Endothelial cell of umbilical vein (primary cell): ENCODE results near the gene CRY2. TPM values are rescaled to one million over a fixed set of nuclear protein-coding genes. Genes with fewer than 3 reads are reported as not detected.

ENCODE experiments used
- BruUV-seq: library from RNA; stranded (reverse); fragments of 400-500 nt; replicated peaks from 2 replicates; lab custom pipeline; 2021; lab: Mats Ljungman, UMichigan
- CTCF ChIA-PET: fragments of 300-600, 350-600 bp; sonication (Branson Sonifier 250); formaldehyde crosslinking; loops from one replicate; lab custom pipeline; 2021; ENCODE audit warnings: antibody characterized with exemption, inconsistent platforms; lab: Charles Lee
- POLR2A ChIA-PET: fragments of 300-600, 350-600 bp; sonication (Branson Sonifier 250); formaldehyde crosslinking; loops from one replicate; lab custom pipeline; 2021; ENCODE audit warnings: antibody characterized with exemption, inconsistent platforms; lab: Charles Lee
- DNase-seq: peaks from one replicate; pipeline ENCODE4 v3.0.0-alpha.2; 2011; ENCODE audit warnings: low read depth, low spot score
- FAIRE-seq: peaks from 2 replicates; lab custom pipeline; 2011; peaks lifted over from hg19 to GRCh38; lab: Jason Lieb, UNC
- H2AFZ ChIP-seq: 2 replicates; pipeline ENCODE4 v1.6.0; 2012; ENCODE audit warnings: low read depth, low read length, control low read depth, inconsistent platforms
- H3K27ac ChIP-seq: 2 replicates; pipeline ENCODE4 v1.5.1; 2011; ENCODE audit warnings: low read depth, mild to moderate bottlenecking, control low read depth, low read length, moderate library complexity; ENCODE audit not compliant: insufficient read depth
- H3K27me3 ChIP-seq, 2 experiments: 2 replicates each; pipeline versions ENCODE4 v1.6.0 to v1.6.1; 2011; ENCODE audit warnings: low read length in 2 of 2, mixed read lengths in 1 of 2; ENCODE audit not compliant: control insufficient read depth in 2 of 2, insufficient read depth in 2 of 2
- H3K36me3 ChIP-seq, 2 experiments: 2 replicates in 1 of 2; 3 replicates in 1 of 2; pipeline ENCODE4 v1.5.1; 2011; ENCODE audit warnings: low read length in 2 of 2, mild to moderate bottlenecking in 1 of 2, moderate library complexity in 1 of 2; ENCODE audit not compliant: control insufficient read depth in 2 of 2, insufficient read depth in 2 of 2; ENCODE audit errors: extremely low read depth in 1 of 2
- H3K4me1 ChIP-seq: 3 replicates; pipeline ENCODE4 v1.5.1; 2011; ENCODE audit warnings: mild to moderate bottlenecking, low read length; ENCODE audit not compliant: control insufficient read depth, insufficient read depth; ENCODE audit errors: extremely low read depth
- H3K4me2 ChIP-seq: 2 replicates; pipeline ENCODE4 v1.6.1; 2011; ENCODE audit warnings: low read length, control low read depth, mixed read lengths; ENCODE audit not compliant: insufficient read depth
- H3K4me3 ChIP-seq, 3 experiments: fragments of 200-600 bp in 1 of 3; sonication (generic), shearing (Covaris generic) in 1 of 3; replicated peaks in 1 of 3; 2 replicates each; pipeline ENCODE4 v1.5.1; 2011 to 2016; ENCODE audit warnings: control low read depth in 3 of 3, low read length in 3 of 3, mild to moderate bottlenecking in 2 of 3, inconsistent platforms in 1 of 3, low read depth in 1 of 3, moderate library complexity in 1 of 3; ENCODE audit not compliant: insufficient read depth in 1 of 3
- H3K79me2 ChIP-seq: 2 replicates; pipeline ENCODE4 v1.6.0; 2012; ENCODE audit warnings: low read length, inconsistent platforms; ENCODE audit not compliant: control insufficient read depth, insufficient read depth
- H3K9ac ChIP-seq: replicated peaks from 2 replicates; pipeline ENCODE3; 2011; ENCODE audit warnings: low read length, control low read depth; ENCODE audit not compliant: insufficient read depth; ENCODE audit errors: extremely low read depth
- H3K9me1 ChIP-seq: replicated peaks from 3 replicates; pipeline ENCODE4 v1.6.0; 2011; ENCODE audit warnings: mild to moderate bottlenecking, low read length; ENCODE audit not compliant: control insufficient read depth, insufficient read depth; ENCODE audit errors: extremely low read depth
- H3K9me3 ChIP-seq: replicated peaks from 2 replicates; pipeline ENCODE4 v1.5.1; 2012; ENCODE audit warnings: low read length, inconsistent platforms; ENCODE audit not compliant: control insufficient read depth, insufficient read depth
- H4K20me1 ChIP-seq: replicated peaks from 2 replicates; pipeline ENCODE3; 2011; ENCODE audit warnings: mild to moderate bottlenecking, low read length; ENCODE audit not compliant: control insufficient read depth, insufficient read depth; ENCODE audit errors: extremely low read depth
- EZH2 ChIP-seq: IDR thresholded peaks from 2 replicates; pipeline ENCODE4 v1.6.1; 2012; ENCODE audit warnings: borderline replicate concordance, low read depth, mild to moderate bottlenecking, moderate library complexity, low read length, inconsistent platforms; ENCODE audit not compliant: severe bottlenecking
- FOS ChIP-seq: IDR thresholded peaks from 2 replicates; pipeline ENCODE4 v1.6.1; 2011; ENCODE audit warnings: mild to moderate bottlenecking, low read length, moderate library complexity, borderline replicate concordance; ENCODE audit not compliant: insufficient read depth
- GATA2 ChIP-seq: IDR thresholded peaks from 2 replicates; pipeline ENCODE4 v1.7.0; 2011; ENCODE audit warnings: low read depth, mild to moderate bottlenecking, moderate library complexity, mixed read lengths, low read length; ENCODE audit not compliant: insufficient read length, insufficient read depth
- JUN ChIP-seq: IDR thresholded peaks from 2 replicates; pipeline ENCODE4 v1.6.1; 2011; ENCODE audit warnings: borderline replicate concordance, low read depth; ENCODE audit not compliant: insufficient read length, insufficient read depth
- MYC ChIP-seq: IDR thresholded peaks from one replicate; pipeline ENCODE4 v1.6.1; 2011; ENCODE audit warnings: mild to moderate bottlenecking, low read depth, low read length
- POLR2A ChIP-seq: IDR thresholded peaks from 2 replicates; pipeline ENCODE4 v1.6.1; 2012; ENCODE audit warnings: low read depth, mild to moderate bottlenecking, control low read depth, low read length
- POLR2AphosphoS5 ChIP-seq: IDR thresholded peaks from 2 replicates; pipeline ENCODE4 v1.6.1; 2012; ENCODE audit warnings: low read depth, mild to moderate bottlenecking, control low read depth, low read length, moderate library complexity; ENCODE audit not compliant: insufficient read depth
- dilution Hi-C: fragments of 300-500 bp; cut with MboI; formaldehyde crosslinking; loops from one replicate; pipeline ENCODE4 v1.15.0; 2019; ENCODE audit warnings: low sequenced_read_pairs; ENCODE audit not compliant: extremely low pct_ligation_motif_present
- intact Hi-C: fragments of 100-400 bp; cut with micrococcal nuclease; formaldehyde crosslinking; loops from one replicate; pipeline ENCODE4 v1.10.0; 2022
- polyA plus RNA-seq, 4 experiments: library from polyadenylated mRNA; depleted of rRNA in 3 of 4; stranded (reverse) in 3 of 4; unstranded in 1 of 4; fragments of >200 nt; gene quantifications; 2 replicates each; pipeline versions ENCODE4 v1.2.1 to v1.2.3, GENCODE V29; 2011 to 2012; ENCODE audit warnings: missing spikeins in 1 of 4
- total RNA-seq: library from RNA; stranded (reverse); gene quantifications from 2 replicates; pipeline ENCODE4 v1.2.3, GENCODE V29; 2021
- TF ChIP-seq, protein P1 (sequence below), 2 donors: IDR thresholded peaks; 1 replicate in 1 of 2; 2 replicates in 1 of 2; pipeline ENCODE4 v1.5.1; 2011; ENCODE audit warnings: low read length in 2 of 2, mild to moderate bottlenecking in 2 of 2, moderate library complexity in 2 of 2, control low read depth in 1 of 2, inconsistent platforms in 1 of 2, low read depth in 1 of 2; ENCODE audit not compliant: insufficient read depth in 1 of 2; ENCODE audit errors: extremely low read depth in 1 of 2
- TF ChIP-seq, protein P2 (sequence below): IDR thresholded peaks from 2 replicates; pipeline ENCODE4 v1.6.1; 2011; ENCODE audit not compliant: insufficient read depth, insufficient read length

CRY2 gene
- total and polyA plus RNA-seq, 2 donors (not counting 3 experiments of a cell fraction or from before 2014, with no cell fraction given) = 7.7 to 11.7 TPM

DNA sequence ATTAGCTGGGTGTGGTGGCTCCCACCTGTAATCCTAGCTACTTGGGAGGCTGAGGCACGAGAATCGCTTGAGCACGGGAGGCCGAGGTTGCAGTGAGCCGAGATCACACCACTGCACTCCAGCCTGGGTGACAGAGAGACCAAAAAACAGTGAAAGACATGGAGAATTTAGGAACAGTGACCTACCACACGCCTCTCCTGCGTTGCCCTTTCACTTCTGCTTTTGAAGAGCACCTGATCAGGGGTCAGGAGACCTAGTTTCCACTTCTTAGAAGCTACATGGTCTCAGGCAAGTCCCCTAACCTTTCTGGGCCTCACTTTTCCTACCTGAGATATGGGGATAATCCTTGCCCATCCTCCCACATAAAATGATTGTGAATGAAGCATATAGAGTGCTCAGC is 30.1 kb upstream of the CRY2 start:
- BruUV-seq = no TSS peak
- intact Hi-C loops = no loop called here

More for the DNA sequence above, 30.1 kb upstream of the CRY2 start:
- no peak overlapping the region for H2AFZ ChIP-seq
- H3K4me1 ChIP-seq = no peaks in the 10 kb centered on the region
- H4K20me1 ChIP-seq = no peaks in the 10 kb centered on the region
- H3K4me3 ChIP-seq = no peak overlapping the region
- no peak for FAIRE-seq
- ChIA-PET POLR2A (no interaction called here), CTCF (interaction anchor here (1.8 kb wide), 1 partner anchor 46 kb away, joined by 6 read pairs; no protein-coding TSS in a partner anchor)
- TF ChIP-seq FOS (no peak), GATA2 (no peak), POLR2AphosphoS5 (no peak), JUN (no peak), POLR2A (no peak), MYC (no peak), EZH2 (no peak)
- TF ChIP-seq, protein P1, sequence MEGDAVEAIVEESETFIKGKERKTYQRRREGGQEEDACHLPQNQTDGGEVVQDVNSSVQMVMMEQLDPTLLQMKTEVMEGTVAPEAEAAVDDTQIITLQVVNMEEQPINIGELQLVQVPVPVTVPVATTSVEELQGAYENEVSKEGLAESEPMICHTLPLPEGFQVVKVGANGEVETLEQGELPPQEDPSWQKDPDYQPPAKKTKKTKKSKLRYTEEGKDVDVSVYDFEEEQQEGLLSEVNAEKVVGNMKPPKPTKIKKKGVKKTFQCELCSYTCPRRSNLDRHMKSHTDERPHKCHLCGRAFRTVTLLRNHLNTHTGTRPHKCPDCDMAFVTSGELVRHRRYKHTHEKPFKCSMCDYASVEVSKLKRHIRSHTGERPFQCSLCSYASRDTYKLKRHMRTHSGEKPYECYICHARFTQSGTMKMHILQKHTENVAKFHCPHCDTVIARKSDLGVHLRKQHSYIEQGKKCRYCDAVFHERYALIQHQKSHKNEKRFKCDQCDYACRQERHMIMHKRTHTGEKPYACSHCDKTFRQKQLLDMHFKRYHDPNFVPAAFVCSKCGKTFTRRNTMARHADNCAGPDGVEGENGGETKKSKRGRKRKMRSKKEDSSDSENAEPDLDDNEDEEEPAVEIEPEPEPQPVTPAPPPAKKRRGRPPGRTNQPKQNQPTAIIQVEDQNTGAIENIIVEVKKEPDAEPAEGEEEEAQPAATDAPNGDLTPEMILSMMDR (IDR thresholded peaks at IDR 0.05; ENCODE audit: extremely low read depth in 1 of 2, insufficient read depth in 1 of 2, low read depth in 1 of 2, low read length in 2 of 2) = no peak
- TF ChIP-seq, protein P2, sequence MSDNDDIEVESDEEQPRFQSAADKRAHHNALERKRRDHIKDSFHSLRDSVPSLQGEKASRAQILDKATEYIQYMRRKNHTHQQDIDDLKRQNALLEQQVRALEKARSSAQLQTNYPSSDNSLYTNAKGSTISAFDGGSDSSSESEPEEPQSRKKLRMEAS = no peak
- H3K4me2 ChIP-seq = no peak overlapping the region
- no peak for DNase-seq
- no peak overlapping the region for H3K27ac ChIP-seq
- no peaks in the 10 kb centered on the region for H3K27me3 ChIP-seq
- H3K79me2 ChIP-seq = no peaks in the 10 kb centered on the region
- dilution Hi-C loops = no loop called here
- H3K9me3 ChIP-seq = no peaks in the 10 kb centered on the region
- no peak overlapping the region for H3K9ac ChIP-seq
- no peaks in the 10 kb centered on the region for H3K9me1 ChIP-seq
- H3K36me3 ChIP-seq = peaks cover 0 to 2% of the 10 kb centered on the region in 2 experiments
